HG03521 (cell line): ENCODE data around the gene TMEM185B.

Experiments used
- ATAC-seq: cut with Tn5 transposase; IDR thresholded peaks from one replicate; pipeline ENCODE4 v1.9.1; 2021; ENCODE audit warnings: mild to moderate bottlenecking, moderate library complexity; ENCODE audit not compliant: unreplicated experiment

The TMEM185B gene

DNA sequence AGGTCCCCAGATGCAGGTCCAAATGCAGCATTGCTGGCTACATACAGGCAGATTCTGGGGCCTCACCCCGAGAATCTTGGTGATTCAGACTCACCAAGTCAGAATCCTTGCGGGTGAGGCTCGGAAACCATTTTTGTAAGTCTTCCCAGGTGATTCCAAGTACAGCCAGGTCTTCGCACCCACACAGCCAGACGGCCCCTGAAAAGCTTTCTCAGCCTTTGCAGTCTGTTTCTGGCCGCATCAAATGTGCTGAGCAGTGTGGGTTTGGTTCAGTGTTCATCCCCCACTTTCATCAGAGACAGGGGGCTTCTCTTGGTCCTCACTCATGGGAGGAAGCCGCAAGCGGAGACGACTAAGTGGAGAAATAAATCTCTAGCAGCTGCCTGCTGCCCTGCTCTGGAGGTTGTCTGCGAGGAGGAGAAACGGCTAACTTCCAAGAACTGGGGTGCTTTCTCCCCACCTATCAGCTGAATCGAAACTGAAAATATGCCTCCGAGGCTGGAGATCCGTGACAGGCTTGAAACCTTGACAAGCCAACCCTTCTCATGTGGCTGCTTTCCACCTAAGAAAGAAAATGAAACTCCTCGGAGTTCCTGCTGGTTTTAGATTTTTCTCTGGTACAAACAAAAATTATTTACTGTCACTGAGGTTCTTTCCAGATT is 8.9 kb upstream of the TMEM185B start:
- peak; percentile 85 for ATAC-seq

DNA sequence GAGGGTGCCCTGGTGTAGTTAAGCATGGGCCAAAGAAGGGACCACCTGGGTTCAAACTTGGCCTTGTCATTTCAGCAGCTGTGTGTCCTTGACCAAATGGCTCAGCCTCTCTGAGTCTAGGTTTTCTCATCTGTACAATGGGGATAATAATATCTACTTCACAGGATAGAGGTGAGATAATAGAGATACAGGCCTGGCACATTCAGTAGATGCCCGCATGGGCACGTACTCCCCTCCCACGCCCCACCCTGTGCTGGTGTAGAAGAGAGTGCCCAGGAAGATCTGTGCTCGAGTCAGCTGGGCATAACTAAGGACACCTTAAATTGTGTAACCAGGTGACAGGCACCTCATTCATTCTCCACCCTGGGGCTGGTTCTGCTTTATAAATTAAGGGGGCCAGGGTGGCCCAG is 8.4 kb upstream of the TMEM185B start:
- peak; percentile 5 for ATAC-seq

DNA sequence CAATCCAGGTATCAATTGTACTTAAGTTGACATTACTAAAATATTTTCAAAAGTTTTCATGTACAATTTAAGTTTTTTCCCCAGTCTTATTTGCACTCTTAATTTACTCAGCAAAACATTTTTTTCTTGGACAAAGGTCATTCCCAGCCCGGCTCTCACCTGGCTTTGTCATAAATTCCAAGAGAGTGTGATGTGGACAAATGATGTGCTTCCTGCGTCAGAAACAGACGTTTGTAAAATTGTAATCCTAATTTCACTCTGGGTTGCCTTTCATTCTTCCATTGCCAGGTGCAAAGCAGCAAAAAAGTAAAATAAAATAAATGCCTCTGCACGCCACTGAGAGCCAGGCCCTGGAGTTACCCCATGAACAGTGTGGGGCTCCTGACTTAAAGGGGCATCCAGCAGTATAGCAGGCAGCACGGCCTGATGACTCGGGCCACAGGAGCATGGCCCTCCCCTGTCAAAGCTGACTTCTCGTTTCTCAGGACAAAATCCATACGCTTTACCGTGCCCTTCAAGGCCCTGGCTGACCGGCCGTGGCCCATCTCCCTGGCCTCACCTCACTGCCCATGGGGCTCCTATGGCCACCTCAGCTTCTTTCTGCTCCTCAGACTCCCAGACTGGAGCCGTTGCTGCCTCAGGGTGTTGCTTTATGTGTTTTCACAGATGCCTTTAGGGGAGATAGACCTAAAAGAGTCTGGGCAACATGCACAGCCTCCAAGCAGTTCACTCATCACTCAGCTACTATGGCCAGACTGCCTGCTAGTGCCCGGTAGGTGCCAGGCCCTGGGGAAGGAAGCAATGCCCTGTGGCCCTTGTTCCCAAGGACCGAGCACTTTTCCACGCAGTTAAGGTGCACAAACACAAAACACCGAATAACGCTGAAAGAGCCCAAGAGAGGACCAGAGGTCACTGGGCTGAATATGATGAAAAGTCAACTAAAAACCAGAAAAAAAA is 7.6 kb upstream of the TMEM185B start:
- ATAC-seq, result no peak

DNA sequence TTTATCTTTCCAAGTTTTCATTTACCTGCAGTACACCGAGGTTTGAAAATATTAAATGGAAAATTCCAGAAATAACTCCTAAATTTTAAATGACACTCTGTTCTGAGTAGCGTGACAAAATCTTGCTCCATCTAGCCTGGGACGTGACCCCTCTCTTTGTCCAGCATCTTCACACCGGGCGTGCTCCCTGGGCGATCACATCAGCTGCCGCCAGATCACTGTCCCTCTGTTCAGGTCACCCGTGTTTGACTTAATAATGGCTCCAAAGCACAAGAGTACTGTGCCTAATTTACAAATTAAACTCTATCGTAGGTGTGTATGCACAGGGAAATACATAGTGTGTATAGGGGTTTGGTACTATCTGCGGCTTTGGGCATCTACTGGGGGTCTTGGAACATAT is 6.1 kb upstream of the TMEM185B start:
- ATAC-seq, result no peak

DNA sequence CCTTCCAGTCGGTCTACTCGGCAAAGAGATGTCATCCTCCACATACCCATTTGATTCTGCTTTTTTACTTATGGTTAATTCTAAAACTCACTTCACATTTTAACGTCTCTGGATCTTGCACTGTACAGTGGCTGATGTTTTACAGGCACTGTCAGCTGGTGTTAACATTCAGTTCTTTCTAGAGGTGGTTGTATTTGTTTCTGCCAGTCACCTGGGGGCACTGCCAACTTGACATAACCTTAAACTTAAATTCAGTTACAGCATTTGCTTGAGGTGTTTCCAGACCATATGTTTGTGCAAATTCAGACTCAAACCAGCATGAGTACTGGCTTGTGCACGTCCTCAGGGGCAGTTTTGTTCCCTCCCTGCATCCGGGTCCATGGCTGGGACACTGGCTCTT is 5.3 kb upstream of the TMEM185B start:
- no peak for ATAC-seq

DNA sequence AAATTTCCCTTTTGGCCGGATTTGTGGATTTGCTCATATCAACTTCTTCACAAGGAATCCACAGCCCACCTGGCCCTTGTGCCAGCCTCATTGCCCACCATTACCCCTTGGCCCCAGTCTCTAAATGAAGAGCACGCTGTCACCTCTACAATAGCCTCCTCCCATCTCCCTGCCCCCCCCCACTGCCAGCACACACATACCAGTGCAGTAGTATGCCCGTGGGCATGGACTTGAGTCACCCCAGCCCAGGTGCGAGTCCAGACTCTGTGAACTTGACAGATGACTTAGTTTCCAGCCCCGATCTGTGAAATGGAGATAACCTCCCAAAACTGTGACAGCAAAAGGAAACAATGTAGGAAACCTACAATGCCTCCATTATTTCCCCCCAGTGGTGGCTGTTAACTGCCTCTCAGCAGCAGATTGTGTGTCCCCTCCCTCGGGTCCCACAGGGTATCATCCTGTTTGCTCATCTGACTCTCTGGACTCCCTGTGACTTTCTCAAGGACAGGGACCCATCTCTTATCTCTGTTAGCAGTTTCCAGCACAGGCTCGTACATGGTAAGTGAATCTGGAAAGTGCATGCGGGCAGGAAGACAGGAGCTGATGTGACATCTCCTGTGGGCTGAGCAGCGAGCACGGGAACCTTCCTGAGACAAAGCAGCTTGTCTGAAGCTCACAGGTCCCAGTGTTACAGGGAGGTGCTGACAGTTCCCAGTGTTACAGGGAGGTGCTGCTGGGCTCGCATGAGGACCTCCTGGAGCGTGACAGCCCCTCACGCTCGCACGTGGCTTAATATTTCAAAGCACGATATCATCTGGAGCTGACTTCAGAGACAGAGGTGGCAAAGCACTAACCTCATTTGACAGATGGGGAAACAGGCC is 4.2 kb upstream of the TMEM185B start:
- ATAC-seq, result no peak

DNA sequence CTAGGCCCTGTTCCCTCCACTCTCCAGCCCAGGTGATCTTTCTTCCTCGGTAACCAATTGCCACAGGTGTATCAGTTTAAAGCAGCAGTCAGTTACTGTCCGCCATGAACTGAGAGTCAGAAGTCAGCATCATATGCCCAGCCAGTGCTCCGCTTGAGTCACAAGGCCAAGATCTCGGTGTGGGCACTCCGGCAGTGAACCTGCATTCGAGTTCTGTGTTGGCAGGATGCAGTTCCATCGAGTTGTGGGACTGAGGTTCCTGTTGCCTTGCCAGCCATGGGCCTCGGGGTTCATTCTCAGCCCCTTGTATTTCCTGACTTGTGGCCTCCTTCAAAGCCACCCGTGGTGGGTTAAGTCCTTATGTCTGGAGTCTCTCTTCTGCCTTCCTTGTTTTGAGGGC is 3.1 kb upstream of the TMEM185B start:
- no peak for ATAC-seq

DNA sequence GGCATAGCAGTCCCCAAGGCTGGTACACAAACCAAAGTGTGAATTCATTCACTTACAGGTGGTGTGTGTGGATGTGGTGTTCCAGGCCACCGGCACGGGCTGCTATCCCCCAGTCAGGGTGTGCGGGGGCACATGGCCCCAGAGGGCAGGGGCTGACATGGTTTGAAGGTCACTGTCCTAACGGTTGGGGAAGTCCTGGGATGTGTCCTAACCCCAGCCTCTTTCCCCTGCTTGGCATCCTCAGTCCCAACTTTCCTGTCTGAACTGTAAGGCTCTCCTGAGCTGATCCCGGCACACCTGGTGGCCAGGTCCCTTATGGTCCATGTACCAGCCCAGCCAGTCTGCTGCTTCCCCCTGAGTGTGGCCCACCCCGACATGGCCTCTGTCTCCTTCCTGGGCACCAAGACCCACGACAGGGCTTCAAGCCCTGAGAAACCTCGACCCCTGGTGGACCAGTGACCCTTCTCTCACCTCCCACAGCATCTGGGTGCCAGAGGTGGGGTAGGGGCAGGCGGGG is 2.4 kb upstream of the TMEM185B start:
- ATAC-seq, result no peak

DNA sequence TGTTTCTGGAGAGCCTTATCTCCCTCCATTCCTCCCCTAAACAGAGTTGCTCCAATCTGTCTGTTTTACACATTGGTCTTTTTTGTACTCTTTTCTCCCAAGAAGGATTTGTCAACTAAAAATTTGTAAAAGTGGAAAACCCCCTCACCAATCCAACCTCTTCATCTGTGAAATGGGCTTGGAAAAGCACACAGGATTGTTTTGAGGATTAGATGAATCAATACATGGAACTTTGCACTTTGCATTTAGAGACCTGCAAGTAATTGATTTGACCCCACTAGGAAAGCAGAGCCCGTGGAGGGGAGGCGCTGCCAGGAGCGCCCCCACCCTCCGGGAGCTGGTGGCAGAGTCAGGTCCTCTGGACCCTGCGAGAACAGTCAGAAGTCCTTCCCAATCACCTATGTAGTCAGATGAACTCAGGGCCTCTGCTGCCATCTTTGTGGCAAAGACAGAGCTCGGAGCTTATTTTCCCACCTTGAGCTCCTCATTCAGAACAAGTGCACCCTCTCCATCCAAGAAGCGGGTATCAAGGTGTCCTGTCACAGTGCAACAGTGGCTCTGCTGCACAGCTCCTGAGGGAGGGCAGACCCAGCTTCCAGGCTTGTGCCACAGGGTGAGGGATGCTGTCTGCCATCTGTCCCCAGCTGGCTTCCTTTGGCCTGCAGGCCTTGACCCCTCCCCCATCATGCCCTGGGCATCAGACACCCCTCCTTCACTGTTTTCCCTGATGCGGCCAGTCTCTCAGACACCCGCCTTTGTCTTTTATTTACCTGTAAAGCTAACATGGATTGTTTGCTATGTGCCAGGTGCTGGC is 1.7 kb upstream of the TMEM185B start:
- ATAC-seq, result no peak

DNA sequence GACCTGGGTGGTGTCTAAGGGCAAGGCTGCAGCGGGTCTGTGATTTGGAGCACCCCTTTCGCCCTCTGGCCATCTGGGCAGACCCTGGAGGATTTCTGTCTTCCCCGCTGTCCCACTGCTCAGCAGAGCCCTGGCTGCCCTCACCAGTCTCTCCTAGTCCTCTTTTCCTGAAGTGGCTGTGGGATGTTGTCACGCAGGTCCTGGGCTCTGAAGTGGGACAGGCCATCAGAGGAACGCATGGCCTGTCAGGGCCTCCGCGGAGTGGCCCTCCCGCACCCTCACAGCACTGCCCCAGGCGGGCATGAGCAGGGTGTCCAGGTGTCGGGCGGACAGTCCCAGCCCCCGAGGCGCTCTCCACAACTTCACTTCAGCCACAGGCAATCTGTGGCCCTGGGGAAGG is 1.1 kb upstream of the TMEM185B start:
- no peak for ATAC-seq

DNA sequence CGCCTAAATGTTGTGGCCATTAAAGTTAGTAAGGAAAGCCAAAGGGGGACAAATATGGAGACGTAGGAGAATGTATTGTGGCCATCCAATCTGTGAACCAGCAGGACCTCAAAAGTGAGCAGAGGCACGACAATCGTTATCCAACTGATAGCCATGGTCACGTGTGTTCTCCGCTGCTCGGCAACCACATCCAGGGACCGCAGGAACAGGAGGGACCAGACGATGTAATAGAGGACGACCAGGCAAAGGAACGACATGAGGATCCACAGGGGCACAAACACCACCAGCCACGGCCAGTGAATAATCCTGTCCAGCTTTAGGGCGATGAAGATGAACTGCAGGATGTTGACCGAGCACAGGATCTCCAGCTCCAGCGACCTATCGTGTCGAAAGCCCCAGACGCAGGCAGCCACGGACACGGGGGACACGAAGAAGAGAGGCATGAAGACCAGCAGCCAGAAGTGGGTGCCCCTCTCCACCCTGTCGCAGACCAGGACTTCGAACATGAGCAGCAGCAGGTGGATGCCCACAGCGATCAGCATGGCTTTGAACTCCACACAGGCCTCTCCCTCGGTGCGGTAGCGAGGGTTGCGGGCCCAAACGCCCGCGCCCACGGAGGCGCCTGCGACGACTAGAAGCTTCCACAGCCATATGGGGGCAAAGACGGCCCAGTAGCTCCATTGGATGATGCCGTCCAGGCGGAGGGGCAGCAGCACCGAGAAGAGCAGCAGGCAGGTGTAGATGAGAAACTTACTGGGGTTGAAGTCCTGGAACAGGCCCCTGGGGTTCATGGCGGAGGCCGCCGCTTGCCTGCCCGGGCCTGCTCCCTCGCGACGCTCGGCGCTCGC is 790 bp downstream of the TMEM185B start:
- ATAC-seq, result no peak

DNA sequence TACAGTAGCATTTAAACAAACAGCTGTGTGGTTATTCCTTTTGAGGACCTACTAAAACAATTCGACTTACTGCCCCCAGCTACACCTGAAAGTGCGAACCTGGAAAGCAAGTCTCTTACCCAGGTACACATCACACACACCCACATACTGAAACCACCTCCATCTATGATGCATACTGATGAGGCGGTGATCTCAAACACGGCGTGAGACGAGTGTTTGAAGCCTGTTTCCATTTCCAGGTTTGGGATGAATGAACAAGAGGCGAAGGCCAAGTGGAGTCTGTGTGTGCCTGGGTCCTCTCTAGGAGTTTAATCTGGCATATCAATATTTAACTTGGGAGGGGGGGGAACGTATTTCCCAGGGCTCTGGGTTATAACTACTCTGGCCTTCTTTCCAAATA is 1.6 kb downstream of the TMEM185B start:
- ATAC-seq, result no peak

DNA sequence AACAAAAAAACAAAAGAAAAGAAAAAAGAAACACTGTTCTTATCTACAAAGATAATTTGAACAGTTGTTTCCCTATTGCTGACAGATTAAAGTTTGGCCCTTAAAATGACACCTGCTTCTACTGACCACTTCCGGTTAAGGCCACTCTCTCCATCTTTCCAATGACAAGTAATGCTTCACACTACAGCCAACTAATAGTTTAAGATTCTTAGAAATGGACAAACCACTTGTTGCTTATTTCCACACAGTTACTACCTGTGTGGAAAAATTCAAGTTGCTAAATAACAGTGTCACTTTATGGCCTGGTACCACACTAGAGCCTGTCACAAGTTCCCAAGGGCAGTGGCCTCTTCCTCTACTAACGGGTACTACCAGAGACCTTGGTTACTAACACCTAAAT is 2.4 kb downstream of the TMEM185B start:
- no peak for ATAC-seq

DNA sequence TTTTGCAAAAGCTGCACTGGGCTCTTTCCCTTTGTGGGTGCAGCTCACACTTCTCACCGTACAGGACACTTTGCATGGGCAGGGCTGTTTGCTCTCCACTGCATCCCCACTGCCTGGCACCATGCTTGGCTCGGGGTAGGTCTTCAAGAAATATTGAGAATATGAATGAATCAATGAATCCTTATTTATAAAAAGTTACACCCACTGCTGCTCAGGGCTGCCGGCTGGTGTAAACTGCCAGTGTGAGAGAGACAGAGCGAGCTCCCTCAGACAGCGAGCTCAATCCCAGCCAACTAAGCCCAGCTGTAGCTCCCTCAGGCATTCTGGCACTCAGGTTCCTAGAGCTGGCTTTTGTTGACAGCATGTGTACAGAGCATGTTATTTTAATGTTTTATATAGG is 3.4 kb downstream of the TMEM185B start:
- no peak for ATAC-seq

DNA sequence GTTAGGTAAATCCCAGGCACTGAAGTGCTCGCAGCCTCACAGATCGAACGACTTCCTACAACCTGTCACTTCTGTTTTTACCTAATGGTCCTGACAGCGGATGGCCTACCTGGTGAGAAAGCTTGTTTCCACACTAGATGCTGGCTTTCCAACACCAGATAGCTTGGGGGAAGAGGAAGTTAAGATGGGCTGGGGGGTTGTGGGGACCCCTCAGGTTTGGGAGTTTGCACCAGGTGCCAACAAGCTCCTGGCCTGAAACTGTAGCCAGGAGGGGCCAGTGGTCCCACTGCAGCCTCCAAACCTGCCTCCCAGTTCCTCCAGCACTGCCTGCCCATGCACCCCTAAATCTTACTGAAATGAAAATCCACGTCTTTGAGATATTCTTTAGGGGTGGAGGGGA is 3.9 kb downstream of the TMEM185B start:
- ATAC-seq, result no peak

DNA sequence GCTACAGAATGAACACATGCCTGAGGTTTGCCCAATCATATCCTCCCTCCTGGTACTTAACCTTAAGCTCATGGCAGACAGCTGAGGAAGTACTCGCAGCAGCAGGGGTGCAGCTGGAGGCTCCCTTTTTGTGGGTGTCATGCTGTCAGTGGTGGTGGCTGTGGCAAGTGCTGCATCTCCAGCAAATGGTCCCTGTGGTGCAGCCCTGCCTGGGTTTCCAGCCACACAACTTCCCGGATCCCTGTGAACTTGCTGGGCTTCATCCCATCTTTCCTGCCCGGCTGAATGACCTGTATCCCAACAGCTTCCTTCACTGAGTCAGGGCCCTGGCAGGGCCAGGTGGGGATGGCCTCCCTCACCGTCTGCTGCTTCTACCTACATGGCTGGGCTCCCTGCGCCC is 5.0 kb downstream of the TMEM185B start:
- no peak for ATAC-seq

DNA sequence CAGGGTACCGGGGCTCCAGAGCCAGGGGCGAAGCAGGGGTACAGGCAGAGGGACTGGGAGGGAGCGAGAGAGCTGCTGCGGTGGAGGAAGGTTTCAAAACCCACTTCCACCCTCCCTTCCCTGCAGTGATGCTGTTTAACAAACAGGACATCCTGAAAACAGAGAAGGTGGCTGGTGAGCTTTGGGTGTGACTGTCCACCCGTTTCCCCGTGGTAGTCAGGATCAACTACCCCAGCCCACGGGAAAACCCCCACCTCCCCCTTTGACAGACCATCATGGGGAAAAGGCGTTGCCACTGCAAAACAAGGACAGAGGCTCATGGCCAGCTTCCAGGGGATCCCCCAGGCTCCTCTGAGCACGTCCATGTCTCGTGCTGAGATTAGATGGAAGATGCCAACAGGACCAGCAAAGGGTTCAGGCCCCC is 12.9 kb downstream of the TMEM185B start:
- no peak for ATAC-seq

DNA sequence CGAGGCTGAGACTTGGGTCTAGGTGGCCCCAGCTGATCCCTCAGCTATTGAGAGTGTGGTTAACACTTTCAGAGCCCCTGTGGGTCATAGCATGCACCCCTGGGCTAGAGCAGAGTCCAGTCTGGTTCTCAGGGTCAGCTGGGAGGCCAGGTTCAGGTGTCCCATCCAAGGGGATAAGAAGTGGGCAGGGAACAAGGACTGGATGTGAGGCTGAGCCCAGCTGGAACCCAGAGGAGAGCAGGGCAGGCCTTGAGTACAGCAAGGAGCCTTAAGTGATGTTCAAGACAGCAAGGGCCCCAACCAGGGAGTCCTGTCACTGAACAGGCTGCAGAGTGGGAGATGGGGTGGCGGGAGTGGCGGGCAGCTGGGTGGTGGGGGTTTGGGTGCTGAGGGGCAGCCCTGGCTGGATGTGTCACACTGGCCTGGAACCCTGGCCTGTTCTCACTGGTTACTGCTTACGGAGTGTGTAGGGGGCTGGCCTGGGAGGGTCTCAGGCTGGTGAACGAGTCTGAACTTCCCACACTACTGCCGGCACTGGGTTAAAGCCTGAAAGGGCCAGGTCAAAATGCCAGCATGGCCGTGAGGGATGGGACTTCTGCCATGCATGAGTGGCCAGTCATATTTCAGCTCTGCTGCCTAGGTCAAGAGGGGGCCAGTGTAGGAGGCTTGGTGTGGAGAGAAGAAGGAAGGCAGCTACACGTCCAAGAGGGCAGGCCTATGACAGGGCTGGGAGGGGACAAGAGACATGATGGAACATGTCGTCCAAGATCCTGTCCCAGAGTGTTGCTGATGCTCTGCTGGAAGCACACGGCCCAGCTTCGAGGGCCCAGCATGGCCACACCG is 13.6 kb downstream of the TMEM185B start:
- ATAC-seq, result no peak
